NCI-H1694 treated with DMSO at 0.1 percent for 48 hours (cell line): ENCODE data around the gene CCDC171.

Experiments
- DNase-seq: peaks from one replicate; lab custom pipeline; 2025; lab: John Stamatoyannopoulos, UW

Gene CCDC171

DNA sequence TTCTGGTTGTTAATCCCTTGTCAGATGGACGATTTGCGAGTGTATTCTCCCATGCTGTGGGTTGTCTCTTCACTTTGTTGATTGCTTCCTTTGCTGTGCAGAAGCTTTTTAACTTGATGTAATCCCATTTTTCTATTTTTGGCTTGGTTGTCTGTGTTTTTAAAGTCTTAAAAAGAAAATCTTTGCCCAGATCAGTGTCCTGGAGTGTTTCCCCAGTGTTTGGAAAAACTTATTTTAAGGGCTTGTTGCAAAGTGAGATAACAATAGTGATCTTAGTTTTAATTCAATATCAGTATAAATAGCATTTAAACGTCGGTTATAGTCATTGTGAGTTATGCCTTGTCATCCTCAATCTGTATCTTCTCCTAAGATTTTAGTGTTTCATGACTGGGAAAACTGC lies 329.5 kb downstream of the CCDC171 start:
- DNase-seq: no peak

DNA sequence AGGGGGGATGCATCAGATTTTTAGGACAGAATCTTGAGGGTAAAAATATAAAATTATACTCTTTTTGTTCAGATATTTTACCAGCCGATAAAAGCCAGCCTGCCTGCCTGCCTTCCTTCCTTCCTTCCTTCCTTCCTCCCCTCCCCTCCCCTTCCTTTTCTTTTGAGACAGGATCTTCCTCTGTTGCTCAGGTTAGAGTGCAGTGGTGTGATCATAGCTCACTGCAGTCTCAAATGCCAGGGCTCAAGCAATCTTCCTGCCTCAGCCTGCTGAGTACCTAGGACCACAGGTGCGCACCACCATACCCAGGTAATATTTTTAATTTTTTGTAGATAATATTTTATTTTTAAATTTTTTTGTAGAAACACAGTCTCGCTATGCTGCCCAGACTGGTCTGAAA lies 330.0 kb downstream of the CCDC171 start:
- no peak for DNase-seq

DNA sequence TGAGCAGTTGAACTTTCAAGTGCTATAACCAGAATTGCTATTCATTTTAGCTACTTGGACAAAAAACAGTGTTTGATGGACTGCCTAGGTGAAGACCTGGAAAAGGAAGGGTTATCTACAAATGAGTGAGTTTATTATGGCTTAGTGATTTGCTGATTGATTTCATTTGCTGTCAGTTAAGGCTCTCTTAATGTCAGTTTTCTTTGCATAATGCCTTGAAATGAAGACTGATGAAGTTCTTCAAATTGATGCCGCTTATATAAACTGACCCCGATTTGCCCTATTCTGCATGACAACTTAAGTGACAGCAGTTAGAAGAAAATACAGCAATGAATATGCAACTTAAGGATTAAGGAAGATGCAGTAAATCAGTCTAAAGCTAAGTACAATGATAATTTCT lies 332.6 kb downstream of the CCDC171 start:
- no peak for DNase-seq

DNA sequence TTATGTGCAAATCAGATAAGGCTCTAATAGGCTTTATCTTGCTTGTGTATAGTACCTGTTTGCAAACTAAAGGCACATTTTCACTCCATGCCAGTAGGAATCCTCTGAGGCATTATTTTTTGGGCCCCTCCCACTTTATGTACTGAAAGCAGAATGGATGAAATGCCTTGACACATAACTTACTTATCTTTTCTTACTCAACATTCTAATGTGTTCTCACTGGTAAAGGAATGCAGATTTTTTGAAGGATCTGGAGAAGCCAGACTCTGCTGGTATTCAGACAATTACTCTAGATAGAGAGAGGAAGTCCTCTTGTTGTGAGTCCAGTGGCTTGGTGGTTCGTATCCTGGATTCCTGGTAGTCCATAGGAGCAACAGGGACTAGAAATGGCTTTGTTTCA lies 336.7 kb downstream of the CCDC171 start:
- DNase-seq: no peak

DNA sequence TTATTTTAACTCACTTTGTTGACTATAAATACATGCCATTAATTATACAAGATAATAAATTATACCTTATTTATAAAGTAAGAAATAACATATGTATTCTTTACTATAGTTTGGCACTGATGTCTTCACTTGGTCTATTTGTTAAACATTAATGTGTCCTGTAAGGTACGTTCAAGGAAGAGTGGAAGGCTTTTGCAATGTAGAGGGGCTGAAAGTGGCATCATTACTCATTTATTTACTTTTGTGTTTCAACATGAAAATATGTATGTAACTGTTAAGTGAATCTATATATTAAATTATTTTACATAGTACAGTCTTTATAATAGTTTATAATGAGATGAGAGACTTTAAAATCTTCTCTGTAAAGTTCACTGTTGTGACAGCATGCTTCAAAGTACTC lies 348.7 kb downstream of the CCDC171 start:
- no peak for DNase-seq

DNA sequence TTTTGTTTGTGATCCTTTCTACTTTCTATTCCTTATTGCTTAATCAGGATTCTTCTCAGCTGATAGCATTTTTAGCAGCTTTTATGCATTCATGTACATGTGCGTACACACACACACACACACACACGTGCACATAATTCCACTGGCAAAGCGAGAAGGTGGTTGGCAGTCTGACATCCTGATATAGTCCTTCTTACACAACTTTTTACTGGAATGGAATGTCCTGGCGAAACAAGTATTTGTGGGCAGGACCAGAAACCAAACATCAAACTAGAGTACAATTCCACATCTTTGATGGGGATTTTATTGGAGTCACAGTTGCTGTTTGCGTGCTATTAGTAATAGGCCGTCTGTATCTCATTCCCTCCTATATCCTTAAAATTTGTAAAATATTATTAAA lies 356.5 kb downstream of the CCDC171 start:
- DNase-seq: no peak

DNA sequence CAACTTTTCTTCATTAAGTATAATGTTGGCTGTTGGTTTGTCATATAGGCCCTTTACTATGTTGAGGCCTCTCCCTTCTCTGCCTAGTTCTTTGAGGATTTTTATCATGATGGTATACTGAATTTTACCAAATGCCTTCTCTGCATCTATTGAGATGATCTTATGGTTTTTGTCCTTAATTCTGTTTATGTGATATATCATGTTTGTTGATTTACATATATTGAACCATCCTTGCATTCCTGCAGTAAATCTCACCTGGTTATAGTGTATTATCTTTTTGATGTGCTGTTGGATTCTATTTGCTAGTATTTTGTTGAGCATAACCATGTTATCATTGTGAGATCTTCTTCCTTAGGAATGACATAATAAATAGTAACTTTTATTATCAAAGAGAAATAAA lies 362.9 kb downstream of the CCDC171 start:
- no peak for DNase-seq

DNA sequence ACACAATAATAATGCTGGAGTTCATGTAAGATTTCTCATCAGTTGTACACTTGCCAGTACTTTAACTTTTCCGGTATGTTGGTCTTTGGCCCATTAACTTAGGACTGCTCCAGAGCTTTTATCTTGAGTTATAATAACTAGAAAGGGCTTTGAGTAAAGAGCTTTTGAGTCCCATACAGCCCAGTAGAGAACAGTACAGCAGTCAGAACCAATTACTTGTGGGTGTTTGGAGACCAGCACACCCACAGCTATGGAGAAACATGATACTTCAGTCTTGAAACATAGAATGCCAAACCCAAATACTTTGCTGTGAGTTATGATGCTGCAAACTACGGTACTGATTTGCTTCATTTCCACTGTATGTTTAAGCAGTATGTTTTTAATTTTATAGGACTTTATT lies 374.3 kb downstream of the CCDC171 start:
- DNase-seq: no peak

DNA sequence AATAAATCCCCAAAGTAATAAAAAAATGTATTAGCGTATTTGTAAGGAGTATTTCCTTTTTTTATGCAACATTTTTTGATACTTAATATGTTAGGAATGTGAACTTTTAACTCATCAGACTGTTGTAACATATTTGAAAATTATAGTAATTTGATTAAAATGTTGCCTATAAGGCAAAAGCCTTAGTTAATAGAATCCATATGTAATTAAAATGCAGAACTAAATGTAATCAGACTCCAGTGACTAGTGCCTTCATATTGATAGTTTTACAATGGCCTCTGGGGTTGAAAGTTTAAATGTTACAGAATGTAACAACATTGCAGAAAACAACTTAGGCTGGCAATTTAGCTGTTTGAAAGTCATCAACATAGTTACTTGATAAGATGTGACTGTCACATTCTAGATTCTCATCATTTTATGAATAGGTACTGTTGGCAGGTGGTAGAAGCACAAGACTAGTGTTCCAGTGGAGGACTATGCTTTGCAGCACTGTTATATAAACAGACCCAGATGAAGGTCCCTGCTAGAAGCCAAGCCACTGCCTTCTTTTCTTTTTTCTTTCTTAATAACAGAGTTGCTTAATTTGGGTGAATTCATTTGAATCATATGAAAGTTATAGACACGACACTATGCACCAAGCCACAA lies 382.9 kb downstream of the CCDC171 start:
- no peak for DNase-seq

DNA sequence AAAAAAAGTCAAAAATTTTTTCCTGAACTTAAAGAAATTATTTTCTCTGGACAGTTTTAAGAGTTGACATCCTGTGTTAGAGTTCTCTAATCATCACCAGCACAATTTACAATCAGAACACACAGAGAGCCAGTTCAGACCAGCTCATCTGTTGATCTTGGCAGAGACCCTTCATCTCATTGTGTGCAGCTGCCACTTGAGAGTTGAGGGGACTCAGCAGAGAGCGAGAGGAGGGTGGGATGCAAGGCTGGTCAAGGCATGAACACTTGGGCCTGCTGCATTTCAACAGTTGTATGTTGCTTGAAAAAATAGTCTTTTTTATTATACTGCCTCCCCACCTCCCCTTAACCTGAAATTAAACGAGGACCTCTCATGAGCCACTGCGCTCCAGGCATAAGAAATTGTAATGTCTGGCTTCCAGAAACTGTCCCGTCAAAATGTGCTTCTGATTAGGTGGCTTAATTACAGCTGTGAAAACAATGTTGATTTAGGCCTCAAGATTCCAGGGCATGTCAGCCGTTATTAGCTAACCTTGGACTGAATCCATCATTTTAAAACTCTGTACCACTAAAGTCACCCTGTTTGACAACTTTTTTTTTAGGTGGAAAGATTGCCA lies 383.6 kb downstream of the CCDC171 start:
- no peak for DNase-seq

DNA sequence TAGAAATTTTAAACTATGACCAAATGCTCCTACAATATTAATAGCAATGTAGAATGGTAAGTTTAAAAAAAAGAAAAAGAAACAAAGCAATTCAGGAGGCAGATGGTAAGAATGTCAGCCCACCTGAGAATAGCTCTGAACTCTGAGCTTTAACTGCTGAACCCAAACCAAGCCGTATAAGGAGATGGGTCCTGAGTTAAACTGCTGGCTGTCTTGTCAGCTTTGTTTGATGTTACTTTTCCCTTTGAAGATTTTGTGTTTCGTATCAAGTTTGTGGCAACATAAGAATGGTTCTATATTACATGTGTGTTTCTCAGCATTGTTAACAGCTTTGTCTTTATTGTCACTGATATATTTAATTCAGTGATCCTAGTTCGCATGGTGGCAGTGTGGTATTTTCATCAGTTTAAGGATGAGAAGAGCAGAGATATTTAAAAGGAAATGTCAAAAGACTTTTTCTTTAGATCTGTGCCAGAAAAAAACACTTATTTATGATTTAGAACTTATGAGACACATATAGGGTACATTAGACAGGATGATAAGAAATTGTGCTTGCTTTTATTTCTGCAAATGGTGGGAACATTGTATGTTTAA lies 390.1 kb downstream of the CCDC171 start:
- no peak for DNase-seq

DNA sequence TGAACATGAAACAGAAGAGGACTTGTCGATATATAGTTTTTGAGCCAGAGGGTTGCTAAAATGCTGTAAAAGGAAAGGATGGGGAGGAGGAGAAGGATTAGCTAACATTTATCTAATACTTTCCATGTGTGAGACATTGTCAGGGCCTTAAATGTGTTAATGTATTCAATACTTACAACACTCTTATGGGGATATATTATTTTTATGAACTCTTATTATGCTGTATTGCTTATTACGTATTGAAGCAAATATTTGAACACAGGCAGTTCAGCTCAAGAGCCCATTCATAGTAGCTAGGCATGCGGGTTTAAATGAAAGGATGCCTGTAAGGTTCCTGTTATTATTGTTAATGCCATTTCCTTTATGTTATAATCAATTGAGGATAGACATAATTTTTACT lies 391.5 kb downstream of the CCDC171 start:
- no peak for DNase-seq

DNA sequence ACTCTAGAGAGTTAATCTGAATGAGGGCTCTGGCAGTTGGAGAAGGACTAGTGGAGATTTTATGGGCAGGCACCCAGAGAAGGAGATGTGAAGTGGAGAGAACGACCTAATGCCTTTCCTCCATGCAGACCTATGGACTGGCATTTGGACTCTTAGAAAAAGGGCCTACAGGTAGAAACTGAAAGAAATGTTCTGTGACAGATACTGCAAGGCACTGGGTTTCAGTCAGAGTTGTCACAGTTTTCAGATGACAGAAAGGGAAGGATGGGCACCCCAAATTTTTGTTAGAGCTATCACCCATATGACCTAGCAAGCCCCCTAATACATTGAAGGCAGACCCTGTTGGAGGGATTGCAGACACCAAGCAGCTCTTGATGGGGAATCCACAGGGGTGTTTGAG lies 406.8 kb downstream of the CCDC171 start:
- no peak for DNase-seq

DNA sequence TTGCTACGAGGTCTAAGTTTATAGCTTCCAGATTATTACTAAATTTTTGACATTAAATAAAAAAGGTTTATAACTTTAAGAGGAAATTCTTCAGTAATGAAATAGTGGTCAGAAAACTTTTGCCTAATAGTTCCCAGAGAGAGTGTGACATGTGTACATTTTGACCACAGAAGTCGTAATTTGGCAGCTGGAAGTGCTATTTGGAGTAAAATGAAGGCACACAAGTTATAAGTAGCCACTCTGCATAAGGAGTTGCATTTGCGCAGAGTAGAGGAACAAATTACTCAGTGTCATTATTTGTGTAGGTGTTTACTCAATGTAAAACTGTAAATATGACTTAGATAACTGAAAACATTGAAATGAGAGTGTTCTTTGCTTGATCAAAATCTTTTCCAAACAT lies 408.4 kb downstream of the CCDC171 start:
- DNase-seq: no peak

DNA sequence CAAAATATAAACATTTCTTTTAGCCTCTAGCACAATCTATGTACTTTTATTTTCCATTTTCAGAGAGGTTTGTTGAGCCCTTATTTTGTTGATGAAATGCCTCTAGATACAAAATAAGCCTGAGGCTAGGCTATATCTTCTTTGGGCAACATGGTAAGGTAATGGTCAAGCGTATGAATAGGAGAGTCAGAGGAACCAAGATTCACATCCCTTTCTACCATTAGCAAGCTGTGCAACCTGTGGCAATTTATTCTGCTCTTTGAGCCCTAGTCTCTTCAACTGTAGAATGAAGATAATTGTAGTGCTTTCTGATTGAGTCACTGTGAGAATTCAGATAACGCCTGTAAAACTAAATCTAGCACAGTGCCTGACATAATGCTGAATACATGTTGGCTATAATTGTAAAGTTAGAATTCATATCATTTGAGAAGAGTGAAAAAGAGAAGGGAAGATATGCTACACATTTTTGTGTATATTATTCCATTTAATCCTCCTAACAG lies 412.5 kb downstream of the CCDC171 start:
- no peak for DNase-seq

DNA sequence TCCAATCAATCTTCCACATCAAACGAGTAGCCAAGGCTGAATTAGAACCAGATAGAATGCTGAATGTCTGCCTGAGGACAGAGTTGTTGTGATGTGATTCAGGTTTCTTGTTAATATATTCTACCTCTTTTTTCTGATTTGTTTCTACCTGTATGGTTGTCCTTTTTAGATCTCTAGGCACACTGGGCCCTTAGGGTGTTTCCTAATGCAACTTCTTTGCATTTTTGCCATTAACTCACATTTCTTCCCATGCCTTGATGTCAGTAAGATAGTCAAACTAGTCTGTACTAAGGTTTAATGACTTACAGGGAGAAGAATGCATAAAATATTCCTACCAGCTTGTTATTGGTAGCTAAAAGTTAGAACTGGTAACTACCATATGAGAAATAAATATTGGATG lies 413.6 kb downstream of the CCDC171 start:
- DNase-seq: no peak

DNA sequence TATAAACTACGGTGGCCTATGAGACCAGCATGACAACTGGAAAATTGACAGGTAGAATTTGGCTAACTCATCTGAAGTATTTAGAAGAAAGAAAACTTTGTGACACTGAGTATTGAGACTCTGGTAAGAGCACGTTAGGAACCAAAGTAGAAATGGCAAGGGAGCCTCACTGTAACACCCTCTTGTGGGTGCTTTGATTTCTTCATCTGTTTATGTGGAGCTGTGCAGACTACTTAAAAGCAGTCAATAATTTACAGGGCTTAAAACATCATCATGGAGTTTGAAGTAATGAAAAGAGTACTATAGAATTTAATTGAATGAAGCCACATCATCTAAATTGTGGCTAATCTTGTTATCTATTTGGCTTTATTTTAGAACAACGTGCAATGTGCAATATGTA lies 414.2 kb downstream of the CCDC171 start:
- no peak for DNase-seq

DNA sequence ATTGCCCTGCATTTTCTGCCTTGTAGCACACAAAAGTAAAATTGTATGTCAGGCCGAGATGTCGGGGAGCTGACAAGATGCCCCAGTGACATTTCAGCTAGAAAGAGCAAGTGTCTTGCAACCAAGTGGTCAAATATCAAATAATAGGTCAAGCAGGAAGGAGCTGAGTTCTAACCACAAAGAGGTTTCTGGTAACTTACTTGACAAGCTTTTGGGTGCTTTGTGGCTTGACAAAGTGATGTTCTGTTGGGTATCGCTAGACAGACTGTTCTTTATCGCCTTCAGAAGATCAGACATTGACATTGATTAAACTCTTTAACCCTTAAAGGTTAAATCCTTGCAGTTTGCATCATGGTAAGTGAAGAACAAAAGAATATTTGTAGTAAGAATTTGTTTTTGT lies 419.9 kb downstream of the CCDC171 start:
- DNase-seq: no peak

DNA sequence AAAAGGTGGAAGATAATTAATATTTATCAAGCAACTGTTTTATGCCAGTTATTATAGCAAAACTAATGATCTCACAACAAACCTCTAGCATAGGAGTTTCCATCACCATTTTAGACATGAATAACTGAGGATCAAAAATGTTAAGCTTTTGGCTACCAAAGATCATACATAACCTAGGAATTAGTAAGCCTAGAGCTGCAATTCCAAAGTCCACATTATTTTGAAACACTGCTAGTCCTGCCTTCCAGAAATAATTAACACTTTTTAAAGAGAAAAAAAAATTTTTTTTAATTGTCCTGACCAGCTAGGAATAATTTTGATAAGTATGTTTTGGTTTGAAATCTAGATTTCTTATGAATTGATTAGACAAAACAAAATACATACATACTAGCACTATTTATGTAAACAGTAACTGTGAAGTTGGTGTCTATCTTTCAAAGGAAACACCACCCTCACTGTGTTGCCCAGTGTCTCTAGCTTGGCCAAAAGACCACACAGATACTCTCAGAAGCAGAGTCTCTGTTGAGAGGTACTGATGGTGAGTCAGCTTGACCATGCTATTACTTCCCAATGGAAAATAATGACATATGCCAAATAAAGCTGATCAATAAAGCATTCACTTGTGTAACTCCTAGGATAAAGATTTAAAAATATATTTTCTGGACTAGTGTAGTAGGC lies 422.4 kb downstream of the CCDC171 start:
- DNase-seq: no peak

DNA sequence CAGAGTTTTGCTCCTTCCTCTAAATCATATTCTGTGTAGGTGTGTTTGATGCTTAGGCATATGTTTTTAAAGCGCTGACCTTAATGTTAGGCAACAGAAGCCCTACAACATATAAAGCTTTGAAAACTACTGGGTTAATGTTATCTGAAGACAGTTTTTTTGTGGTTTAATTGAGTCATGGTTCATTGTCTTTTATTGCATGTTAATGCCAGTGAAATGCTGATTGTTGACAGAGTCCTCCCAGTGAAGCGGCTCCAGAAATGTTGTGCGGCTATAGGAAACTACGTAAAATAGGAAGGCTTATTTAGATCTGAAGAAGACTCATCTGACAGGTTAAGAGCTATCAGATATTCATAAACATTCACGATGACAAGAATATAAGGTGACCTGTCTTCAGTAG lies 424.6 kb downstream of the CCDC171 start:
- no peak for DNase-seq

DNA sequence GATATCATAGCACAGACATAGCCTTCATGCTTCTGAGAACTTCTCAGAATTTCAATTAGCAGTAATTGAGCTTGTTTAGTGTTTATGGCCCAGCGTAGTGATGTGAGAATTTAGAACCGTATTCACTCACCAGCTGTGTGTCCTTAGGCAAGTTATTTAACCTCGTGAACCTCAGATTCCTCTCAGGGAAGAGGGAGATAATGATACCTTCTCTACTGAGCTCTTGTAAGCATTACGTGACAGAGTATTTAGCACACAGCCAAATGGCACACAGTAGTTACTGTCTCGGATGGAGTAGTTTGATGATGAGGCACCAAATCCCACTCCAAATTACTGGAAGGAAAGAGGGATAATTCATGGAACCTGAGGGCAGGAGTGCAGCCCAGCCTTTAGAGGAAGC lies 429.3 kb downstream of the CCDC171 start:
- no peak for DNase-seq

DNA sequence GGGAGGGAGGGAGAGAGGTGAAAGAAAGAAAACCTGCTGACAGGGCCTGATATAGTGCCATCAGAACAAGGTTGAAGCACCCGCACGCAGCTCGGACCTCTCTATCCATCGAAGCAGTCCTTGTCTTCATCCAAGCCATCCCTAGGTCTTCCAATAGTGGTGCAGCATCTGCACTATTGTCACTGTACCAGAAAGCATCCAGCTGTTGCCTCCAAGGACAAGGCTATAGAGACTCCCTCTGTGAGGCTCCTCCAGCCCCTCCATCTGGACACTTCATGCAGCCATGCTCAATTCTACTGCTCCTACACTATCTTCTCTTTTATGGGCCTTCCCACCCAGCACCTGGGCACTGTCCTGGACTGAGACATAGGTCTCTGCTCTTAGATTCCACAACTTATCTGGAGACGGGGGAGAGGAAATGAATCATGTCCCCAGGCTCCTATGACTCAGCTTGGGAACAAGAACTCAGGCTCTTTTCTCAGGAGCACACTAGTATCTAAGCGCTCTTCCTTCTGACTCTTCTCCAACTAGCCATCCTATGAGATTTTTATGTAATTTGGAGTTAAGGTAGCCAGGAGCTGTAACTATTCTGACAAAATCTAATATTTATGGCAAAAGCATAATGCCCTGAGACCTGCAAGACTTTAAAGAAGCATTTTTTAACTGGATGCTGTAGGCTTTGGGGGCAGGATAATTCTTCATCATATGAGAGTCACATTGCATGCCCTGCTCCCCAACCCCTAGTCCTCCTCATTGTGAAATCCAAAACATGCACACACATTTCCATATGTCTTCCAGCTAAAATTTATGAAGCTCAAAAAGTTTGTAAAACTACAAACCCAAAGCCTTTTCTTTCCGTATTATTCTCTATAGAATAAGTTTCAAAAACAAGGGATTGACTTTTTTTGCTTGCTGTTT lies 446.8 kb downstream of the CCDC171 start:
- DNase-seq: no peak
